HG02571 (cell line): ENCODE data around the gene KLHL29.

Source experiments
- ATAC-seq: cut with Tn5 transposase; IDR thresholded peaks from one replicate; pipeline ENCODE4 v1.9.1; 2021; ENCODE audit warnings: mild to moderate bottlenecking, moderate library complexity; ENCODE audit not compliant: unreplicated experiment

Gene KLHL29

DNA sequence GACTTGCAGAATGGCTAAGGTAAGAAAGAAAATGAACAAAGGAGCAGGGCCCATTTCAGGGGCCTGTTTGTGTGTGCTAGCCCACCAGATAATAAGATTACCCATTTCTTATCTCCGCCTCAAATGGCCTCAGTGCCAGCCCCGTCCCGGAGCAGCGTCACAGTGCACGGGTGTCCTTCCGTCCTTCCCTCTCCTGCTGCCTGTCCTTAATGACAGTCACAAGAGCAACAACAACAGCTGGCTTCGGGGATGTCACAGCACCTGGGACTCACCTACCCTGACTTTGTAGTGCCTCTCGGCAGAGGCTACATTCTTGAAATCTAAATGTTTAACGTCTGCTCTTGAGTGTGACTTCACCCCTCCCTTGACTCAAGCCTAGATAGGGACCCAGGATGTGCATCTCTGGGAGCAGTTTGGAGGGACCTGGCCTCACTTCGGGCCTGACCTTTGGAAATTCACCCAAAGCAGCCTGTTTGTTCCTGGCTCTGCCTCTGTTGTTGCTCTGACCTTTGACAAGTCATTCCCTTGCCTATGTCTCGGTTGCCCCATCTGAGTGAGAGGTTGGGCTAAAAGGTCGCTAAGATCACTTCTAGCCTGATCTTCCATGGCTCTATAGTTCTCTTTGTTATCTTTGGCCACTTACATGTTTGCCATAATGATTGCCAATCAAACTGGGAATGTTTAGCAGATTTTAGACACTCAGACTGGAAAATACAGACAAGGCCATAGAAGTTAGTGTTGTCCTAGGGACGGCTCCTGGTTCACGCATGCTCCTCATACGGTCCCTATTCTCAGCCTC lies 122.5 kb downstream of the KLHL29 start:
- no peak for ATAC-seq

- ATAC-seq, result no peak
Measured at GRCh38 chr2:23508066-23508390, 123.0 kb downstream of the KLHL29 start.

DNA sequence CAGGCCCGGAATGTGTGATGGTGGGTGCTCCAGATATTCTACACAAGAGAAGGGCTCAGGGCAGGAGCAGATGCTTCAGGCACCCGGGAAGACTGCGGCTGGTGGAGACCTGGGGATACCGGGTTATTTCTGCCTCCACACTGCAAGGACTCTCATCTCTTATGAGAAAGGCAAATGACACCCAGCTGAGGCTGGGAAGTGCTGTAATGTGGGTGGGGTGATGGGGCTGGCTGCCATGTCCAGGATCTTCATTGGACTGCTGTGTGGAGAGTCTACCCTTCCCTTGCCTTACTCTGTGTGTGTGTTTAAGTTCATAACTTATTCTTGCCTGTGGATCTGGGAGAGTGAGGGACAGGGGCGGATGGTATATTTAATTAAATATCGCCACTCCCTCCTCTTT lies 124.1 kb downstream of the KLHL29 start:
- no peak for ATAC-seq

- ATAC-seq, result no peak
Measured at GRCh38 chr2:23509596-23510292, 124.8 kb downstream of the KLHL29 start.

DNA sequence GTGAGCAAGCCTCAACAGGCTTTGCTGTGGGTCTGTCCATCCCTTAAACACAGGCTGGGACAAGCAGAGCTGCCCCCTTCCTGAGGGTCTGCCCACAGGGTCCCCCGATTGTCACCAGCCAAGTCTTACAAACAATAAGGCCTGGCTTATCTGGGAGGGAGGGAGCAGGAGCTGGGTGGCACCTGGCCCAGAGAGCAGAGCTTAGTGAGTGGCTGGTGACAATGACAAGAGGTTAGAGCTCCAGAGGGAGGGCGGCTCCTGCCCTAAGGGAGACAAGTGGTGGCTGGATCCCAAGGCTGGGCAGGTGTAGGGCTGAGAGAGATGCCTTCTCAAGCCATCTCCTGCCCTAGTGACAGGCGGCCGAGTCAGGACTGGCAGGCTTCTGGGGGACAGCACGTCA lies 125.5 kb downstream of the KLHL29 start:
- ATAC-seq, result no peak

- ATAC-seq, result no peak
Measured at GRCh38 chr2:23512778-23513177, 127.8 kb downstream of the KLHL29 start.

GRCh38 chr2:23513245-23513871 lies 128.4 kb downstream of the KLHL29 start:
- no peak for ATAC-seq

DNA sequence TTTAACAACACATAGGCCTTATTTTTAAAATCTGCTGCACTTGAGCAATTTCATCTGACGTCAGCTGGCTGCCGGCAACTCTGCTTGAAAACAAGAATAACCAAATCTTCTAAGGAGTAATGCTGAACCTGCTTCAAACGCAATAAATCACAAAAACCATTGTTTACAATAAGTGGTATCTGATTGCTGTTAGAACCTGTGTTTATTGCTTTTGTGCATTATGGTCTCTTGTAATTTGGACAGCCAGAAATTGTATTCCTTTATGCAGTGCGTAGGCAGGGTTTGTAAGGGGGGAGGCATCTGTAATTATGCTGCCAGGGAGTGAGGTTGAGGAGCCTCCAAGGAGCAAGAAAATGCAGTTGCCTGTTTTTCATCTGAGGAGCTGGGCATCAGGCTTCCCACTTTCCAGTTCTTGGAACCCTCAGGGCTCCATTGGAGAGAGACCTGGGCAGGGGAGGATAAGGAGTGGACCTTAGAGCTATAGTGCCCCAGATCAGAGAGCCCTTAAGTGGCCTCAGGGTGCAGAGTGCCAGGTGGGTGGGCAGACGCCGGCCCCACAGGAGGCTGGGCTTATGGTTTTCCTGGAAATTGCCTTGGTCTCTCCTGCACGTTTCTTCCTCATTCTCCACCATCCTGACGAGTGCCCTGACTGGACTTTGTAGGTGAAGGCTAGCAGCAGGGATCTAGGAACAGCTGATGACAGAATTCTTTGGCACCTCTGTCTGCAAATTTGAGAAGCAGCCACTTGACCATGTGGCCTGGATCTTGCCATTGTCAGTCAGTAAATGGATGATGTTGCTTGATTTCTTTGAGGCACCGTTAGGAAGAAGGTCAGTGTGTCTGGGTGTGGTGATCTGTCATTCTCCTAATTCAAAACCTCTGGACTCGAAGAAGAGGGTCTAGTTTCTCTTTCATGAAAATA lies 129.2 kb downstream of the KLHL29 start:
- ATAC-seq, result no peak

DNA sequence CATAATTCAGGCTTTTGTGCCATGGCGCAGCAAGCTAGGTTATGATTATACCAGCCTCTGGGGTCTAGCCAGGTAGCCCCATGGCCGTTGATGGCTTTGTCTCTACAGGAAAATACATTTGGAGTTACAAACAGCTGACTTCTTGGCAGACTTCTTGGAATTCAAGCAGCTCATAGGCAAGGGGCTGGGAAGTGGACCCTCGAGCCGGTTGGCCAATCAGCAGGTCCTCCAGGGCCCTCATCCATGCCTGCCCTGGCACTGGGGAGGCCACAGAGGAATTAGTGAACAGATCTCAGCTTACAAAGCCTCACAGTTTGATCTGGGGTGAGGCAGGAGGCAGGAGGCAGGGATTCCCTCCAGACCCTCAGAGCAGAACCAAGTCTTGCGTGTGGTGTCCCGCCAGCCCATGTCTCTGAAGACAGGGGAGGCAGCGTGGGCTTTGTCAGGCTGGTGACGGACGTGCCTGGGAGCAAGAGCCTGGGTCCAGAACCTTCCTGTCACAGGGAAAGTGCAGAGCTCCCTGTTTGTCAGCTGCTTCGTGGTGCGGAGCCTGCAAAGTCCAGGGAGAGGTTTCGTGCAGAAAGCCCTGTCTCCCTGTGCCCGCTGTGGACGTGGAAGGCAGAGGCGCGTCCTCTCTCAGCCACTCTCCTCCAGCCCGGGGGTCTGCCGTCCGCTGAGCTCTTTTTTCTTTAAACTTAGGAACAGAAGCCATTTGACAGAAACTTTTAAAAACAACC lies 131.7 kb downstream of the KLHL29 start:
- no peak for ATAC-seq

DNA sequence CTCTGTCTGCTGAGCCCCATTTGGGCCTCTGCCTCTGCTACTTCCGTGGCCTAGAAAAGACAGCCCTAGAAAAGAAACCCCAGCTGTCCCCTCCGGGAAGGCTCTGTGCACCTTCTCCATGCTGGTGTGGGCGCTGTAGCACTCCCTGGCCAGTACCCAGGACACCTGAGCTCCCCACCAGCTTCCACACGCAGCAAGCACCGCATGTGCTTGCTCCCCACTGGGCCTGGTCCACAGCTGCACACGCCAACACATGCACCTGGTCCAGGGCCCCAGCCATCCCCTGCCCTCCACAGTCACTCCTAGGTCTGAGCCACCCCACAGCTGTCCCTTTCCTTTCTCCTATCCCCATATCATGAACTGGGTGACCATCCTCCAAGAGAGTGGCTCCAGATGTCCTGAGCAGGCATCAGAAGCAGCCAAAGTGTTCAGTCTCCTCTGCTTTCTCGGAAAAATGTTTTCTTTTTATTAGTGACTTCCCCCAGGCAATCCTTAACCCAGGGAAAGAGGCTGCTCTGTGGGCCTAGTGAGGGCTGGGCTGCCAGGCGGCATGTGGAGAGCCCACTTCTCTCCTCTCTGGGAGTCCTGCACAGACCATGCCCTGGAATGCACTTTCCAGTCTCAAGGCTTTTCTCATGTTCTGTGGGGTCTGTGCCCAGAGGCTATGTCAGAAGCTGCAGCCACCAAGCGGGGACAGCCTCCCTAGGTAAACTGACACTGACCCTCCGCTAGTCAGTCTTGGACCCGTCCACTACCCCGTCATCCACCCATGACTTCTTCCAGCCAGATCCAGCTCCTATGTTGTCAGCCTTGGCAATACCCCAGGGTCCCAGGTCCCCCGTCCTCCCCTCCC lies 133.7 kb downstream of the KLHL29 start:
- ATAC-seq, result no peak

GRCh38 chr2:23519334-23519651 lies 134.3 kb downstream of the KLHL29 start:
- ATAC-seq, result no peak

DNA sequence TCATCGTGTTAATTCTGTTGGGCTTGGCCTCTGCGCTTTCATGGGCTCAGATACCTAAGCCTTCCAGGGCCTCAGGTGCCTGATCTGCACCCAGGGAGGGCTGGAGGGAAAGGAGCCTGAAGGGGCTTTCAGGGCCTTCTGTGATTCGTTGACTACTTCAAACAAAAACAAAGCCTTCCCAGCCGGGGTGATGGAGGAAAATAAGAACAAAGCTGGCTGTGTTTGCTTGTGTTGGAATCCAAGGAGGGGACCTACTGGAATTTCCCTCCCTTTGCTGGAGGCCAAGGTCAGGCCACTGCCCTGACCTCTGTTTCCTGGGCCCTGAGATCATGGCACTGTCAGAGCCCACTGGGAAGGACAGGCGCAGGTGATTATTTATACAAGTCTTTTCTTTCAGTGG lies 135.3 kb downstream of the KLHL29 start:
- ATAC-seq, result no peak

DNA sequence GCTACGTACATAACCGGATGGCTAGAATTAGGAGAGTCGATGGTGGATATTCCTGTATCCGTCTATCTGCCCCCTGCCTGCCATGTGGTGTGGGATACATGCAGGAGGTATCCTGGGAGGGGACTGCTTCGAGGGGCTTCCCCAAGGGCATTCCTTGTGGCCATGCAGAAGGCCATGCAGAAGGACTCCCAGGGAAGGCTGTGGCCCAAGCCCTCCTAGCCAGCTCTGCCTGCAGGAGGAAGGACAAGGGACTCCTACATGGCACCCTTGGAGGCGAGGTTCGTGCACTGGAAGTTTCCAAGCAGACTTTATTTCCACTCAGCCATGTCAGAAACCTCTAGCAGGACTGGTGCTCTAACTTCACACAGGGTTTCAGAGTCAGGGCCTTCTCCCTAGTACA lies 136.1 kb downstream of the KLHL29 start:
- no peak for ATAC-seq

DNA sequence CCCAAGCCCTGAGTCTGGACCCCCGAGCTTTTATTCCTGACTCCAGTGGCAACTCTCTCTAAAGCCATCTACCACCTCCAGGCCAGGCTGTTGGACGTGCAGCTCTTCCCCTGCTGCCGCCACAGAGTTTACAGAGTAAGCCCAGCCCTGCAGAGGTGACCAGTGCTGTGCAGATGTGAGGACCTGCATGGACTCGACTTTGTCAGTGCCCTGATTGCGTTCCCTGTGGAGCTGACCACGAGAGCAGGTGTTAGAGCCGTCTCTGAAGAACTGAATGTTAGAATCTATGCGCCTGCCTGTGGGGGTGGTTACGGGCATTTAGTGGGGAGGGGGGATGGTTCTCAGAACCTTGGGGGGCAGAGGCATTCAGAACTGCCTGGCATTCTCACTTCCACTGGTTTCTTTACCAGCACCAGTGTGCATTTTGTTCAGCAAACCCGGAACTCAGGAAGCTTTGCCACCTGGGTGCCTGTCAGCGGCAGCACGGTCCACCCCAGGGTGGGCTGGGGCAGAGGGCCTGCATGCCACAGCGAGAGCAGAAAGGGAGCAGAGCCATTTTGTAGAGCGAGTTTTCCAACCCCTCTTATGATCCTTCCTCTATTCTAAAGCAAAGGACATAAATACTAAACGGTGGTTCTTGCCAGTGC lies 137.9 kb downstream of the KLHL29 start:
- ATAC-seq, result no peak

- ATAC-seq, result no peak
Measured at GRCh38 chr2:23523373-23524260, 138.6 kb downstream of the KLHL29 start.

GRCh38 chr2:23524261-23524706 lies 139.3 kb downstream of the KLHL29 start:
- ATAC-seq, result no peak

DNA sequence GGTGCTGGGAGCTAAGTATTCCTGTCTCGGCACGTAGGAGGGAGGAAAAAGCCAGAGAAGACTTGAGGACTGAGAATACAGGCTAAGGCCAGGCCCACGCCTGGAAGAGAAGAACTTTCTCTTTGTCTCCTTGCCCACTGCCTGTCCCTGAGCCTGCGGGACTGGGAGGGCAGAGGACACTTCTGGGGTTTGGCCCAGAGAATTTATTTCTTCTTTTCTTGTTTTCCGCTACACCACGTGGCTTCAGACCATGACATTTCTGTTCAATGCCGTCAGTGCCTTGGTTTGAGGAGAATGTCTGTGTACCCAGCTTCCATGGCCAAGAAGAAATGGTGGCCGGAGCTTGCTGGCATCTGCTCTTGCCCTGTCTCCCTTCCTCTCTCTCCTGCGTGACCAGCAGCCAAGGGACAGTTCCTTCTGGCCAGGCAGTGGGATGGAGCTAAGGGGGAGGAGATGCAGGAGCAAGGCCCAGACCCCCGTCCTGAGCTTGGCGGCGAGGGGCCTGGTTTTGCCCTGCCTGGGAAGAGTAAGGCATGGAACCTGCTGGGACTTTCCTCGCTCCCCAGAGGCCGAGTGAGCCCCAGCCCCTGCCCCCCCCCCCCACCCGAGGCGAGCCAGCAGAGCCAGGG lies 140.3 kb downstream of the KLHL29 start:
- ATAC-seq, result no peak

DNA sequence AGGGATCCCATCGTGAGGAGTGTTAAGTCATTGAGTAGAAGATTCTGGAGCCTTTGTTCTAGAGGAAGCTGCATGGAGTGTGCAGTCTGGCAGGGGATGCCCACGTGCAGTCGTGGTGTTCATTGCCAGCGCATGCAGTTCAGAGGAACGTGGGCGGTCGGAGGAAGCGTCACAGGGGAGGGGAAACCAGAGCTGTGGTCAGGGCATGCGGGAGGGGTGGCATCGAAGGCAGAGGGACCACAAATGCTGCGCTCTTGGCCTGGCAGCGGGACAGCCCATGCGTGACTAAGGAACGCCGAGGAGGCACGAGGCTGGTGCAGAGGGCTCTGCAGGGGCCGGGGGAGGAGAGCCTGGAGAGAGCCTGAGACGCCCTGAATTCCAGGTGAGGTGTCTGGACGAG lies 141.1 kb downstream of the KLHL29 start:
- ATAC-seq, result no peak
